DND-41 (cell line): ENCODE results near the gene TBX19.

Source experiments
- ATAC-seq: fragments of 200-7000 bp; cut with Tn5 transposase; 3 replicates; pipeline ENCODE4 v1.9.1; 2021; ENCODE audit warnings: low read depth; ENCODE audit not compliant: insufficient read depth
- DNase-seq: peaks from one replicate; pipeline ENCODE4 v3.0.0-alpha.2; 2020
- H2AFZ ChIP-seq: 2 replicates; pipeline ENCODE4 v1.6.0; 2012; ENCODE audit warnings: low read depth, low read length
- H3K27ac ChIP-seq: 2 replicates; pipeline ENCODE4 v1.5.1; 2012; ENCODE audit warnings: low read length, inconsistent platforms
- H3K27me3 ChIP-seq: fragments of 200-600 bp; sonication (generic); 2 replicates; pipeline ENCODE4 v1.6.0; 2012; ENCODE audit warnings: low read length, mild to moderate bottlenecking, inconsistent platforms; ENCODE audit not compliant: insufficient read depth, poor library complexity
- H3K36me3 ChIP-seq: 2 replicates; pipeline ENCODE4 v1.5.1; 2012; ENCODE audit warnings: low read length, inconsistent platforms; ENCODE audit not compliant: insufficient read depth
- H3K4me1 ChIP-seq: 2 replicates; pipeline ENCODE4 v1.5.1; 2012; ENCODE audit warnings: mild to moderate bottlenecking, low read length; ENCODE audit not compliant: insufficient read depth
- H3K4me2 ChIP-seq: 2 replicates; pipeline ENCODE4 v1.6.0; 2012; ENCODE audit warnings: mild to moderate bottlenecking, moderate library complexity, low read length, inconsistent platforms; ENCODE audit not compliant: insufficient read depth
- H3K4me3 ChIP-seq, 2 experiments: fragments of 200-600 bp in 1 of 2; shearing (Covaris generic) in 1 of 2; 2 replicates each; pipeline ENCODE4 v1.5.1; 2012 to 2016; ENCODE audit warnings: inconsistent platforms in 2 of 2, low read length in 2 of 2, mild to moderate bottlenecking in 2 of 2, low read depth in 1 of 2, moderate library complexity in 1 of 2
- H3K79me2 ChIP-seq: 2 replicates; pipeline ENCODE4 v1.6.0; 2012; ENCODE audit warnings: low read length, inconsistent platforms; ENCODE audit not compliant: insufficient read depth
- H3K9ac ChIP-seq: 2 replicates; pipeline ENCODE4 v1.6.0; 2012; ENCODE audit warnings: low read depth, mild to moderate bottlenecking, inconsistent platforms, low read length, moderate library complexity
- H3K9me3 ChIP-seq: 2 replicates; pipeline ENCODE4 v1.5.1; 2012; ENCODE audit warnings: low read length, moderate library complexity, mild to moderate bottlenecking, inconsistent platforms; ENCODE audit not compliant: insufficient read depth, severe bottlenecking
- H4K20me1 ChIP-seq: 2 replicates; pipeline ENCODE4 v1.6.0; 2012; ENCODE audit warnings: low read length; ENCODE audit not compliant: insufficient read depth
- CTCF ChIP-seq: IDR thresholded peaks from 2 replicates; pipeline ENCODE4 v1.5.1; 2012; ENCODE audit warnings: borderline replicate concordance, low read length, moderate library complexity, mild to moderate bottlenecking; ENCODE audit not compliant: poor library complexity, severe bottlenecking; ENCODE audit errors: extremely low read depth
- EZH2 ChIP-seq: IDR thresholded peaks from 3 replicates; pipeline ENCODE4 v1.6.1; 2012; ENCODE audit warnings: borderline replicate concordance, low read depth, mild to moderate bottlenecking, moderate library complexity, low read length, inconsistent platforms; ENCODE audit not compliant: severe bottlenecking

The TBX19 gene

GRCh38 chr1:168264296-168264695 is 16.4 kb upstream of the TBX19 start:
- H3K4me3 ChIP-seq = no peak overlapping the region
- no peaks in the 10 kb centered on the region for H4K20me1 ChIP-seq
- H3K27me3 ChIP-seq = no peaks in the 10 kb centered on the region
- no peak for DNase-seq
- ATAC-seq = no peak
- no peaks in the 10 kb centered on the region for H3K79me2 ChIP-seq
- no peak overlapping the region for H3K27ac ChIP-seq
- no peaks in the 10 kb centered on the region for H3K4me1 ChIP-seq
- H3K36me3 ChIP-seq = peaks cover 17% of the 10 kb centered on the region
- no peak overlapping the region for H3K4me2 ChIP-seq
- TF ChIP-seq CTCF = no peak
- TF ChIP-seq EZH2 = no peak
- H3K9me3 ChIP-seq = peaks cover 13% of the 10 kb centered on the region
- H2AFZ ChIP-seq = no peak overlapping the region
- H3K9ac ChIP-seq = no peak overlapping the region

GRCh38 chr1:168265596-168265995 is 15.1 kb upstream of the TBX19 start:
- no peak overlapping the region for H3K4me2 ChIP-seq
- DNase-seq = no peak
- no peak for TF ChIP-seq EZH2
- TF ChIP-seq CTCF = no peak
- H3K79me2 ChIP-seq = no peaks in the 10 kb centered on the region
- H4K20me1 ChIP-seq = no peaks in the 10 kb centered on the region
- H3K9me3 ChIP-seq = peaks cover 13% of the 10 kb centered on the region
- no peak overlapping the region for H2AFZ ChIP-seq
- H3K4me3 ChIP-seq = no peak overlapping the region
- no peak overlapping the region for H3K9ac ChIP-seq
- no peaks in the 10 kb centered on the region for H3K27me3 ChIP-seq
- no peaks in the 10 kb centered on the region for H3K4me1 ChIP-seq
- ATAC-seq = no peak
- no peak overlapping the region for H3K27ac ChIP-seq
- H3K36me3 ChIP-seq = peaks cover 17% of the 10 kb centered on the region

GRCh38 chr1:168266644-168267186 is 14.0 kb upstream of the TBX19 start:
- H3K9me3 ChIP-seq = peaks cover 13% of the 10 kb centered on the region
- H2AFZ ChIP-seq = no peak overlapping the region
- peaks cover 17% of the 10 kb centered on the region for H3K36me3 ChIP-seq
- no peaks in the 10 kb centered on the region for H4K20me1 ChIP-seq
- DNase-seq = no peak
- no peak overlapping the region for H3K4me2 ChIP-seq
- no peaks in the 10 kb centered on the region for H3K4me1 ChIP-seq
- H3K79me2 ChIP-seq = no peaks in the 10 kb centered on the region
- no peak for ATAC-seq
- no peak for TF ChIP-seq EZH2
- TF ChIP-seq CTCF = no peak
- H3K27me3 ChIP-seq = no peaks in the 10 kb centered on the region
- no peak overlapping the region for H3K27ac ChIP-seq
- no peak overlapping the region for H3K4me3 ChIP-seq
- no peak overlapping the region for H3K9ac ChIP-seq

DNA sequence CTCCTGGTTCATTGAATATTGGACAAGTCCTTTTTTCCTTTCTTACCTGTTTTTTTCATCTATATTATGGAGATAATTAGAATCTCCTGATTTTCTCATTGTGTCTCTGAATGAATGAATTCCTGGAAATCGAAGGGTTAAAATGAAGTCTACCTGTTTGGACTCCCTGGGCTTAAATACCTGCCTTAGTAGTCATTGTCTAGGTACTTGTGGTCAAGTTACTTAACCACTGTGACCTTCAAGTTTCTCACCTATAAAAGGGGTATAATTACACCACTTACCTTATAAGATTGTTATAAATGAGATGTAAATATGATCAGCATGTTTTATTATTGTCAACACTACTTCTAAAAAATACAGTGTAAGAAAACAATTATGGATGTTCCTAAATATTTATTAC is 9.0 kb upstream of the TBX19 start:
- Histone ChIP-seq H3K4me3 (no peak overlapping the region), H2AFZ (no peak overlapping the region), H4K20me1 (no peaks in the 10 kb centered on the region), H3K4me2 (no peak overlapping the region), H3K27ac (no peak overlapping the region), H3K9ac (no peak overlapping the region), H3K4me1 (no peaks in the 10 kb centered on the region), H3K27me3 (no peaks in the 10 kb centered on the region), H3K9me3 (no peaks in the 10 kb centered on the region), H3K79me2 (no peaks in the 10 kb centered on the region), H3K36me3 (no peaks in the 10 kb centered on the region)
- ATAC-seq = no peak
- no peak for DNase-seq
- TF ChIP-seq CTCF = no peak
- TF ChIP-seq EZH2 = no peak
